HCT116 (cell line): ENCODE results near the gene RNF25. TPM values are rescaled to one million over a fixed set of nuclear protein-coding genes. Genes with fewer than 3 reads are reported as not detected.

Experiments
- ATAC-seq: fragments of 200-7000 bp; cut with Tn5 transposase; 2 replicates; pipeline ENCODE4 v1.9.1; 2020; ENCODE audit warnings: mild to moderate bottlenecking, moderate library complexity
- BruUV-seq: library from RNA; stranded (reverse); fragments of 400-500 nt; replicated peaks from 2 replicates; lab custom pipeline; 2021; lab: Mats Ljungman, UMichigan
- CTCF ChIA-PET: fragments of 300-600 bp; sonication (Branson Sonifier 250); formaldehyde crosslinking; loops from one replicate; lab custom pipeline; 2021; ENCODE audit warnings: antibody characterized with exemption; lab: Charles Lee
- POLR2A ChIA-PET: fragments of 300-600, 350-600 bp; sonication (Branson Sonifier 250); formaldehyde crosslinking; loops from one replicate; lab custom pipeline; 2021; ENCODE audit warnings: antibody characterized with exemption; lab: Charles Lee
- RAD21 ChIA-PET, 2 experiments: fragments of 300-600 bp; sonication (Branson Sonifier 250); formaldehyde crosslinking; loops; one replicate each; lab custom pipeline; 2023; ENCODE audit warnings: low total read pairs in 2 of 2; ENCODE audit not compliant: uncharacterized antibody in 2 of 2, unreplicated experiment in 2 of 2, low non-redundant PET in 1 of 2; lab: Charles Lee
- DNase-seq: peaks from one replicate; pipeline ENCODE4 v3.0.0-alpha.2; 2010; ENCODE audit warnings: low read depth, low spot score
- H2AFZ ChIP-seq: fragments of 200-600 bp; shearing (Covaris generic), sonication (generic); 2 replicates; pipeline ENCODE4 v1.6.1; 2017; ENCODE audit warnings: low read depth, mixed run types, mixed read lengths, antibody characterized with exemption, low read length; ENCODE audit not compliant: poor library complexity, severe bottlenecking
- H3K27ac ChIP-seq: 2 replicates; pipeline ENCODE4 v1.5.1; 2012; ENCODE audit warnings: low read depth, low read length
- H3K27me3 ChIP-seq: fragments of 200-600 bp; sonication (generic); 2 replicates; pipeline ENCODE4 v1.6.1; 2016; ENCODE audit warnings: mixed run types, low read length, mixed read lengths; ENCODE audit not compliant: insufficient read depth
- H3K36me3 ChIP-seq, 2 experiments: fragments of 200-500 bp in 1 of 2; fragments of 200-600 bp in 1 of 2; sonication (Bioruptor generic) in 1 of 2; sonication (generic) in 1 of 2; 2 replicates each; pipeline versions ENCODE4 v1.5.1 to v1.6.1; 2014 to 2016; ENCODE audit warnings: low read length in 2 of 2, inconsistent platforms in 1 of 2, mixed read lengths in 1 of 2, mixed run types in 1 of 2; ENCODE audit not compliant: insufficient read depth in 2 of 2, control insufficient read depth in 1 of 2
- H3K4me1 ChIP-seq, 2 experiments: fragments of 200-600 bp in 1 of 2; sonication (generic) in 1 of 2; 2 replicates each; pipeline versions ENCODE4 v1.5.1 to v1.6.1; 2012 to 2017; ENCODE audit warnings: low read length in 2 of 2, inconsistent platforms in 1 of 2, mild to moderate bottlenecking in 1 of 2, mixed read lengths in 1 of 2, mixed run types in 1 of 2, moderate library complexity in 1 of 2; ENCODE audit not compliant: insufficient read depth in 2 of 2, control insufficient read depth in 1 of 2
- H3K4me2 ChIP-seq: fragments of 200-600 bp; sonication (generic); 2 replicates; pipeline ENCODE4 v1.6.1; 2017; ENCODE audit warnings: mixed run types, low read length, mixed read lengths
- H3K4me3 ChIP-seq, 2 experiments: fragments of 200-600 bp in 1 of 2; sonication (generic) in 1 of 2; replicated peaks in 1 of 2; 2 replicates each; pipeline ENCODE4 v1.5.1; 2011 to 2016; ENCODE audit warnings: low read length in 2 of 2, control low read depth in 1 of 2, low read depth in 1 of 2, mild to moderate bottlenecking in 1 of 2, mixed read lengths in 1 of 2, mixed run types in 1 of 2
- H3K79me2 ChIP-seq: fragments of 200-600 bp; sonication (generic); 2 replicates; pipeline ENCODE4 v1.6.1; 2017; ENCODE audit warnings: mild to moderate bottlenecking, mixed run types, low read length, moderate library complexity, mixed read lengths; ENCODE audit not compliant: insufficient read depth
- H3K9ac ChIP-seq: fragments of 200-600 bp; sonication (generic); 2 replicates; pipeline ENCODE4 v1.6.1; 2016; ENCODE audit warnings: low read length, mixed read lengths
- H3K9me2 ChIP-seq: fragments of 200-600 bp; sonication (generic), shearing (Covaris generic); 2 replicates; pipeline ENCODE4 v1.6.1; 2017; ENCODE audit warnings: mixed run types, mild to moderate bottlenecking, moderate library complexity; ENCODE audit not compliant: insufficient read depth
- H3K9me3 ChIP-seq, 2 experiments: fragments of 200-500 bp in 1 of 2; fragments of 200-600 bp in 1 of 2; sonication (Bioruptor generic) in 1 of 2; sonication (generic) in 1 of 2; 2 replicates each; pipeline ENCODE4 v1.6.1; 2014 to 2017; ENCODE audit warnings: low read length in 2 of 2, mixed read lengths in 2 of 2, inconsistent platforms in 1 of 2, low read depth in 1 of 2, mild to moderate bottlenecking in 1 of 2, mixed run types in 1 of 2, moderate library complexity in 1 of 2; ENCODE audit not compliant: control insufficient read depth in 1 of 2, insufficient read depth in 1 of 2
- H4K20me1 ChIP-seq: fragments of 200-600 bp; sonication (generic), shearing (Covaris generic); 2 replicates; pipeline ENCODE4 v1.6.1; 2017; ENCODE audit warnings: mixed run types, mild to moderate bottlenecking, moderate library complexity; ENCODE audit not compliant: insufficient read depth
- EZH2 ChIP-seq: fragments of 200-600 bp; sonication (generic); IDR thresholded peaks from 2 replicates; pipeline ENCODE4 v1.6.1; 2017; ENCODE audit warnings: antibody characterized with exemption, mixed run types
- POLR2A ChIP-seq: IDR thresholded peaks from 2 replicates; pipeline ENCODE4 v1.7.0; 2011; ENCODE audit warnings: borderline replicate concordance; ENCODE audit not compliant: insufficient read depth, insufficient read length; ENCODE audit errors: extremely low read depth
- RAD21 ChIP-seq: IDR thresholded peaks from 2 replicates; pipeline ENCODE4 v1.6.1; 2012; ENCODE audit warnings: low read depth, mild to moderate bottlenecking
- REST ChIP-seq: IDR thresholded peaks from 2 replicates; pipeline ENCODE4 v1.6.1; 2012; ENCODE audit warnings: low read depth
- SIN3A ChIP-seq: IDR thresholded peaks from 2 replicates; pipeline ENCODE4 v1.6.1; 2012; ENCODE audit warnings: low read depth
- TCF7L2 ChIP-seq: IDR thresholded peaks from 2 replicates; pipeline ENCODE4 v1.7.0; 2011; ENCODE audit warnings: borderline replicate concordance, inconsistent platforms; ENCODE audit not compliant: insufficient read depth, insufficient read length; ENCODE audit errors: extremely low read depth
- ZBTB33 ChIP-seq: IDR thresholded peaks from 2 replicates; pipeline ENCODE4 v1.6.1; 2011; ENCODE audit warnings: mild to moderate bottlenecking, low read length, moderate library complexity; ENCODE audit not compliant: insufficient replicate concordance; ENCODE audit errors: extremely low read depth
- intact Hi-C: fragments of 100-400 bp; cut with micrococcal nuclease; formaldehyde crosslinking; loops from 2 replicates; pipeline ENCODE4 v1.10.0; 2022
- total RNA-seq: library from RNA; stranded (reverse); gene quantifications from one replicate; pipeline ENCODE4 v1.2.1, GENCODE V29; 2021; ENCODE audit not compliant: unreplicated experiment
- TF ChIP-seq, protein P1 (sequence below), 3 experiments: fragments of 200-600 bp in 1 of 3; sonication (generic) in 1 of 3; IDR thresholded peaks in 2 of 3; conservative IDR thresholded peaks in 1 of 3; 2 replicates each; pipeline ENCODE4 v1.5.1; 2012 to 2017; ENCODE audit warnings: low read depth in 2 of 3, low read length in 2 of 3, antibody characterized with exemption in 1 of 3, borderline replicate concordance in 1 of 3, control low read depth in 1 of 3, mild to moderate bottlenecking in 1 of 3, mixed read lengths in 1 of 3, mixed run types in 1 of 3, moderate library complexity in 1 of 3; ENCODE audit not compliant: insufficient read depth in 1 of 3

The RNF25 gene
- total RNA-seq, 1 experiment from 2014 or later, result 23.4 TPM

GRCh38 chr2:218664653-218665052 is 7.1 kb downstream of the RNF25 start:
- intact Hi-C loops, result no loop called here
- DNase-seq (no peak), ATAC-seq (no peak)

More at GRCh38 chr2:218664653-218665052, 7.1 kb downstream of the RNF25 start:
- TF ChIP-seq REST (no peak), ZBTB33 (no peak), SIN3A (no peak), TCF7L2 (no peak), RAD21 (no peak), POLR2A (no peak), EZH2 (no peak)
- TF ChIP-seq, protein P1, sequence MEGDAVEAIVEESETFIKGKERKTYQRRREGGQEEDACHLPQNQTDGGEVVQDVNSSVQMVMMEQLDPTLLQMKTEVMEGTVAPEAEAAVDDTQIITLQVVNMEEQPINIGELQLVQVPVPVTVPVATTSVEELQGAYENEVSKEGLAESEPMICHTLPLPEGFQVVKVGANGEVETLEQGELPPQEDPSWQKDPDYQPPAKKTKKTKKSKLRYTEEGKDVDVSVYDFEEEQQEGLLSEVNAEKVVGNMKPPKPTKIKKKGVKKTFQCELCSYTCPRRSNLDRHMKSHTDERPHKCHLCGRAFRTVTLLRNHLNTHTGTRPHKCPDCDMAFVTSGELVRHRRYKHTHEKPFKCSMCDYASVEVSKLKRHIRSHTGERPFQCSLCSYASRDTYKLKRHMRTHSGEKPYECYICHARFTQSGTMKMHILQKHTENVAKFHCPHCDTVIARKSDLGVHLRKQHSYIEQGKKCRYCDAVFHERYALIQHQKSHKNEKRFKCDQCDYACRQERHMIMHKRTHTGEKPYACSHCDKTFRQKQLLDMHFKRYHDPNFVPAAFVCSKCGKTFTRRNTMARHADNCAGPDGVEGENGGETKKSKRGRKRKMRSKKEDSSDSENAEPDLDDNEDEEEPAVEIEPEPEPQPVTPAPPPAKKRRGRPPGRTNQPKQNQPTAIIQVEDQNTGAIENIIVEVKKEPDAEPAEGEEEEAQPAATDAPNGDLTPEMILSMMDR (IDR thresholded peaks at IDR 0.05 in 2 of 3, conservative IDR thresholded peaks at IDR 0.05 in 1 of 3; ENCODE audit: borderline replicate concordance in 1 of 3, insufficient read depth in 1 of 3, low read depth in 2 of 3, low read length in 2 of 3), result no peak
- Histone ChIP-seq H3K4me1 (peaks cover 0 to 9% of the 10 kb centered on the region in 2 experiments; a peak in 2 of 4 replicates), H3K4me2 (no peak overlapping the region), H4K20me1 (no peaks in the 10 kb centered on the region), H3K27me3 (no peaks in the 10 kb centered on the region), H3K36me3 (peaks cover 38 to 52% of the 10 kb centered on the region in 2 experiments), H3K9me2 (no peaks in the 10 kb centered on the region), H2AFZ (no peak overlapping the region), H3K4me3 (no peak overlapping the region), H3K9me3 (no peaks in the 10 kb centered on the region), H3K9ac (no peak overlapping the region), H3K79me2 (peaks cover 24% of the 10 kb centered on the region; the same call in 1 of the 2 replicates), H3K27ac (no peak overlapping the region)
- CTCF ChIA-PET, result no interaction called here
- POLR2A ChIA-PET, result no interaction called here
- RAD21 ChIA-PET, result no interaction called here
- BruUV-seq, result no TSS peak
